GM21447 (cell line): ENCODE measurements around the gene KRT73.

Source experiments
- ATAC-seq: cut with Tn5 transposase; IDR thresholded peaks from one replicate; pipeline ENCODE4 v1.9.1; 2021; ENCODE audit not compliant: unreplicated experiment

Gene KRT73

DNA sequence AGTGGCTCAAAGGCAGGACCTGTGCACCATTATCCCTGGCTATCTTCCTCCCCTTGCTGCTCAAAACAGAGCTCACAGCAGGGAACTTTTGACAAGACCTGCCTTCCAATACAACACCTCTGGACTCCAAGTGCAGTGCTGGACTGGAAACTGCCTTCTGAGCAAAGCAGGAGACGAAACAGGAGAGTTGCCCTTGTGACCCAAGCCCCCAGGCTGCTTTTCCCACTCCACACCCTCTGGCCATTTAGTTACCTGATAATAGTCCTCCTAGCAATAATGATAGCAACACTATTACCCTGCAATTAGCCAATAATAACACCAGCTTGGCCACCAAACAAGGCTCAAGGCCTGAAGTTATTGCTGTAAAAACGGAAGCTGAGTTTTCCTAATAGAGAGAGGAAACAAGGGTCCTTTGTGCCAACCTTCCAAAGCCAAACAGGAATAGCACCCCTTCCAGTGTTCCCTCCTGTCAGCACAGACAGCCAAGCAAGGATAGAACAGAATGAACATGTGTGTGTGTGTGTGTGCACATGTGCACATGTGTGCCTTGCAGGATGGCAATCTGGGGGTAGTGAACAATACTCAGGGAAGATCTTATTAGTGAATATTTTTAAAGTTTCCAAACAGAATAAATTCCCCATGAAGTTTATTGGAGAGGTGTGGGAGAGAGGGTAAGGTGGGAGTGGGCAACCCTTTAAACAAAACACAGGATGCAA, 9.2 kb upstream of the KRT73 start:
- ATAC-seq = no peak

GRCh38 chr12:52622349-52622748, 4.0 kb upstream of the KRT73 start:
- no peak for ATAC-seq

- ATAC-seq = no peak
Observed at GRCh38 chr12:52618866-52619265, 507 bp upstream of the KRT73 start.

DNA sequence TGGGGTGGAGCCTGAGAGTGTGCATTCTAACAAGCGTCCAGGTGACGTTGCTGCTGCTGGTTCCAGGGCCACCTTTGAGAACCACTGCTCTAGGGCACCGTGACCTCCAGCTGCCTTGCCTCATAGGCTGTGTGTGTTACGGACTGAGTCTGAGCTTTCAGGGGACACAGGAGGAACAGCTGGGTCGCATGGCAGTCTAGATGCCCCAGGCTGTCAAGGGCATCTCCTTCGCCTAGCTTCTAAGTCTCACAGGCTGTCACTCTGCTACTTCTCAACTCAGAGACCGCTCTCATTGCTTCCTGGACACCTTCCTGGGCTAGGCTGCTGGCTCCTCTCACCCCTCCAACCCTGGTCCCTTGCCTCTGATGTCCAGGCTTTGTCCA, 965 bp downstream of the KRT73 start:
- no peak for ATAC-seq

DNA sequence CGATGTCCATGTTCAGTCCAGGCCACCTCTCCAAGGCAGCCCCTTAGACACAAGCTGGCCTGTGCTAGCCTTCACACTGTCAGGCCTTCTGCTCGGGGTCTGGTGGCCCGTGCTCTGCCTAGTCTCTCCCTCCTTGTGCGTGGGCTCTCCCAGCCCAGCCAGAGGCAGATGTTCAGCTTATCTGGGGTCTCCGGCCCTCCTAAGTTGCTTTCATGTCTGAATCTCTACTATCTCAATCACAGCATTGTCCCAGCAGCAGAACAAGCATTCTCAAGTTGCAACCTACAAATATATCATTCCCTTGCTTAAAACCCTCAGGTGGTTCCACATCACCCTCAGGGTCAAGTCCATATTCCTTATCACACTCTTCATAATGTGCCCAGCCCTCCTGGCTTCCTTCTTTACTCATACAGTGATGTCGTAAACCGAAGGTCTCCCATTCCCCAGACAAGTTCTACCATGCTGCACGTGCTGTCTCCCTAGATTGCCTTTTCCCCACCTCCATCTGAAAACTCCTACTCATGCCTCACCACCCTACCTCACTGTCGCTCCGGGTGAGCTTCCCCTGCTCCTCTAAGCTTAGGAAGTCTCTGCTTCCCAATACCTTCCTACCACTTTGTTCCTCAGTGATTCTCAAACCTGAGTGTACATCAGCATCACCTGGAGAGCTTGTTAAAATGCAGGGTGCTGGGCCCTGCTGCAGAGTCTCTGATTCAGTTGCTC, 1.5 kb downstream of the KRT73 start:
- ATAC-seq = no peak

DNA sequence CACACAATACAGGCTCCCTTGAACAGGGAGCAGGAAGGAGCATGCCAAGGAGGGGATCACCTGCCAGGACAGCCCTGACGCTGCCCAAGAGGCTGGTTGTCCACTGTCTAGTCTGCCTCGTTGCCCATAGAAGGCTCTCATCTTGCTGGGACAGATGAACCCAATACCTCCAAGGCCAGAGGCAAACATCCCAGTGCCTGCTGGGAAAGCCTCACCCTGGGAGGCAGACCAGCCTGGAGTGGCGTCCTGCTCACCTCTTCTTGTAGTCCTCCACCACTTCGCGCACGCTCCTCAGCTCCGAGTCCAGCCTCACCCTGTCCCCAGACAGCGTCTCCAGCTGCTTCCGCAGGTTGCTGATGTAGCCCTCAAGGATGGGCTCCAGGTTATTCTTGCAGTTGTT, 2.4 kb downstream of the KRT73 start:
- ATAC-seq = no peak

- no peak for ATAC-seq
Observed at GRCh38 chr12:52615208-52615868, 3.0 kb downstream of the KRT73 start.

DNA sequence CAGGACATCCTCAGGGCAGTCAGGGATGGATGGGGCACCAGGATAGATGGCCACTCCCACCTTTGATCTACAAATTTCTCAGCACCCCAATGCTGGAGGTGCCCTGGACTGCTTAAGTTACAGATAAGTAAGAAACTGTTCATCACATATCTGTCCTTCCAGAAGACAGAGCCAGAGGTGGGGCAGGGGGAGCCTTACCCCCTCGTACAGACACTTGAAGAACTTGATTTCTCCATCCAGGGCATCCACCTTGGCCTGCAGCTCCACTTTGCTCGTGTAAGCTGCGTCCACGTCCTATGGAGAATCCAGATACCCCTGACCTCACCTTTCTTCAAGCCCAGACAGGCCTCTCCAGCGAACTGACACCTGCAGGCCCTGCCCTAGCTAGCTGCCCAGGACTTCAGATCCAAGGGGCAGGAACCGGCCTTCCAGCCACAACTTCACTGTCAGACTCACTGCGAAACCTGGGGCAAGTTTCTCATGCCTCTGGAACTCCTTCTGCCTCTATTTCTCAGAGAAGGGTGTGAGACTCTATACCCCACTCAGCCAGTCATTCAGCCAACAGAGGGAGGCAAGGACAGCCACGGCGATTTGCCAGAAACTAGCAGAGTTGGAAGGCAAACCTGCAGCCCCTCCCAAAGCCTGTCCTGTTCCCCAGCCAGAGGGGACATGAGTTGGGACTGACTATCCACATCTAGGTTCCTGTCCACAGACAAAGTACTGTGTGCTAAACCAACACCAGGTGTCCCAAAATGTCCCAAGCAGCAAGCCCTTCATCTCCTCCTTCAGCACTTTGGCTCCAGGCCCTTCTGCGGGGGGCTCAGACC, 3.8 kb downstream of the KRT73 start:
- no peak for ATAC-seq

GRCh38 chr12:52613384-52614030, 4.9 kb downstream of the KRT73 start:
- no peak for ATAC-seq

DNA sequence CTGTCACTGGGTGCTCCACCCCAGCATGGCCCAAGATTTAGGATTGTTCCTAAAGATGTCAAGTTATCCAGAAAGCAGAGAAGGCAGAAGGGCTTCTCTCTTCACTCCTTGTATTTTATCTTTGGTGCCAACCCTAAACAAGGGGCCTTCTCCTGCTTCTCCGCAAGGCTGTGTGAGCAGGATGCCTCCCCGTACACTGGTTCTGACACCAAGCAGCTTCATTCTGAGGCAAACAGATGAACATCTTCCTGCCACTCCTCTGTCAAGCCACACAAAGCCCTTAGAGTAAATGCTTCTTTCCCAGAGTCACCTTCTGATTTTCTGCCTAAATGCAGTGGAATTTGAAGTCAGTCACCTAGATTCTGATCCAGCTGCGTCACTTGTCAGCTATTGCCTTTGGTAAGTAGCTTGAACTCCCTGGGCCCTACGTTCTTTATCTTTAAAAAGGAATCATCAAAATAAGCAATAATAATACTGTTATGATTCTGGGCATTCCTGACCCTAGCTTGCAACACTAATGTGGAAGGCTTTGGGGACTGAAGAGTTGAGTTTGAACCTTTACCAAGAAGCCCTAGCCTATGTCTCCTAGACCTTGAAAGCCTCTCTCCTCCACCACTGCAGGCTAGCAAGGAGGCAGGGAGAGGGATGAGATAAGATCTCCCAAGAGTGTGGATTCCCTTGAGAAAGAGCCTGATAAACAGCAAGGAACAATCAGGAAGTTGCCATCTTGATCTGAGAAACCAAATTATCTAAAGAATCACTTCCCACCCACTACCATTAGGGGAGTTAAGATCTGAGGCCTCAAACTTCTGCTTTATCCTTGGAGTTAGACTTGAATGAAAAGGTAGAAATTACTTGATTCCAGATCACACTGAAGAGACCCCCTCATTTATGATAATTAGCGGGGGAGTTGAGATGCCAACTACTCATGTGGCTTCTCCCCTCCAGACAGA, 5.7 kb downstream of the KRT73 start:
- no peak for ATAC-seq

GRCh38 chr12:52611080-52611468, 7.3 kb downstream of the KRT73 start:
- ATAC-seq = no peak

DNA sequence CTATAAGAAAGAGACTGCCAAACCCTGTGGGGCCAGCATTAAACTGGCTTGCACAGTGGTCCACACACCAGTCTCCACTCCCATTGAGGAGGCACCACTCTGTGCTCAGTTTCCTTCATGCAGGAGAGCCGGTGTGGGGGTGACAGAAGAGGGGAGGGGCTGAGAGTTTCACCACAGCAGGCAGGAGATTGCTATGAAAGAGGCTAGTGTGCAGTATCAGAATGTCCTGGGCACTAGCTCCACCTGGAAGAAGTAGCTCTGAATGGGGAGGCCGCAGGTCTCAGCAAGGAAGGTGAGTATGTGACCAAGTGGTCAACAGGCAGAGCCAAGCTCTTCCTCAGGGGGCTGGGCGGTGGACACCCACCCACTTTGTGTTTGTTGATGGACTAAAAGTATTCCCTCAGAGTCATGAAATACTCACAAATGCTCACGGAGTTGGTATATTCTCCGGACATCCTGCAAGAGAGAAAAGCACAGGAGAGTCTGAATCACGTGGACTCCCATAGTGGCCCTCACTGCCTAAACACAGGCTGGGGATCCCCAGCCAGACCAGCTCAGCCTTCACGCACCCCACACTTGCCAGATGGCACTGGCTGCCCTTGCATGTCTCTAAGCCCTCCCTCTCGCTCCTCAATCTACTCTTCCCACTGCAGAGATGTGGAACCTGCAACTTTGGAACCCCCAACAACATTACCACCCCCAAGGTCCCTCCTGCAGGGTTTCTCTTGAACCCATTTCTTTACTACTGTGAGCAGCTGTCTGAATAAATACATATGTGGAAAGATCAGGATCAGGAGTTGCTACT, 9.3 kb downstream of the KRT73 start:
- ATAC-seq = no peak

DNA sequence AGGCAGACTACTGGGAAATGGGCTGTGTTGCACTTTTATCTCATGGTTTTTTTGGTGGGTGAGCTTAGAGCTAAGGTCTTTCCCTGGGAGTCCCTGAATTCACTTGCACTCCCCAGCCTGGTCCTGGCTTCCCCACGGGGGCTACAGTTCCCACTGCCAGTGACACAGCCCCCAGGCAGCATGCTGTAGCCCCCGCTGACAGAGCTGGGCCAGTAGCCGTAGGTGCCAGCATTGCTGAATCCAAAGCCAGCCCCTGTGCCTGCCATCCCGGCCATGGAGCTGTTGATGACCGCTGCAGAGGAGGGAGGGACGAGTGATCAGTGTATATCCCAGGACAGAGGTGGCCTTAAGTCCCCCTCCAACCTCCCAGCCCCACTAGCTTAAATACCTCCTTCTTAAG, 10.2 kb downstream of the KRT73 start:
- ATAC-seq = no peak

DNA sequence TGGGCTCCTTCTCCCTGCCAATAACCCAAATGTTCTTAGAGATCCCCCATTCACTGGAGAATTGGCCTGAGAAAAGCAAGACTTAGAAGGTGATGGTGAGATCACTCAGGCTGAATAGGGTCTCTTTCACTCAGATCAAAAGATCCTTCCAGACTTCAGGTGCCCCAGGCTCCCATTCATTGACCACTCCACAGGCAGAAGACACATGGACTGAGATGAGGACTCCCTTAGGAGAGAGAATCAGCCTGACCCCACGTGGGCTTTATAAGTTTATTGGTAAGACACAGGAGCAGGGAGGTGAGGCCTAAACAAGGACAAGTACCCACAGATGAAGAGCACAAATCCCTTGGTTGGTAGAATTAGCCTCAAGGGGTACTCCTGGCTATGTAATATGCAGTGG, 11.0 kb downstream of the KRT73 start:
- no peak for ATAC-seq

- ATAC-seq = no peak
Observed at GRCh38 chr12:52606581-52607218, 11.7 kb downstream of the KRT73 start.

- no peak for ATAC-seq
Observed at GRCh38 chr12:52606096-52606495, 12.3 kb downstream of the KRT73 start.

GRCh38 chr12:52605542-52605941, 12.8 kb downstream of the KRT73 start:
- no peak for ATAC-seq

DNA sequence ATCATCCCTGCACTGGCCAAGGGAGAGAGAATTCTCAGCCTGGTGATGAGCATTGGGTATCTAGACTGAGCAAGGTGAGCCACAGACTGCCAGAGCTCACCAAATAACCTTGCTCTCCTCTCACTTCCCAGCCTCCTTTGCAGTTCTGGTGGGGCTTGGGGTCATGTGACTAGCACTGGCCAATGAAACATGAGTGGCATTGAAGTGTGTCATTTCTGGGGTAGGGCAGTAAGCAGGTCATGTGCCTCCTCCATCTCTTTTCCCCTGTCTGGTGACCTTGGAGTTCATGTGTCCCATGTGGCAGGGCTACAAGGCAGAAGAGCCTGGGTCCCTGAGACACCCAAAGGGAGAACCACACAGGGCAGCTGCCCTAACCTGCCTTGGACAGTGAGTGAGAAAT, 13.5 kb downstream of the KRT73 start:
- no peak for ATAC-seq
